ENCODE results near the gene RASGRF1. TPM values are rescaled to one million over a fixed set of nuclear protein-coding genes. Genes with fewer than 3 reads are reported as not detected.

The RASGRF1 gene
- total RNA-seq, 8 experiments from 2014 or later: 0.38 to 2.3 (median 0.60) TPM; not detected in 1

DNA sequence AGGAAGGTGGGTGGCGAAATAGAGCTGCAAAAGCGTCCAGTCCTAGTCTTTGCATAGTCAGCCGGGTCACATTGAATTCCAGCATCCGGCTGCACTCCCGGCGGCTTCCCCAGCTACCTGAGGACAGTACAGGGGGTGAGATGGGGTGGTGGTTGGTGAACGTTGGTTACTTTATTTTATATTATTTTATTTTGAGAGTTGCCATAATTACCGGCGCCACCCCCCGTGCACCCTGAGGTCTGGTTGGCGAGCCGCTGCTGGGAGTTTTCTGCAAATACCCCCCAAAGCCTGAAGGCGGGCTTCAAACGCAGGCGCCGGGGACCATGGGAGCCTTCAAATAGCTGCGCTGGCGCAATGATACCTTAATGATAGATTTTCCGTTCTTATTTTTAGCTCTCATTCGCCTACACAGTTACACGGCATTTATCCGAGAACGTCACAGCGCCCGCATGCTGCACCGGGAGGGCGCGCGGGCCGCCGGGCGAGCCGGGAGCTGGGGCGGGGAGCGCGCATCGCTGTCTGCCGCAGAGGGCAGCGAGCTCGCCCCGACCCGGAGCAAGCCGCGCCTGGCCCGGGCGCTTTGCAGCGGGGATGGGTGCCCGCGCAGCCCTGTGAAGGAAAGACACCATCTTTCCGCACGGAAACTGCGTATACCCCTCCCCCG is 756 bp upstream of the RASGRF1 start:
- Histone ChIP-seq H3K27ac (no peak overlapping the region), H3K4me3 (peak overlapping the region; percentile 30 to 48 (median 41)), H3K4me1 (replicated peaks in 1 of 2) (peaks cover 0 to 3% of the 10 kb centered on the region in 2 donors)
- 0 to 10% (median 0%) methylated on average over 1 to 14 of the region's 53 CpGs; no CpG with 5 or more reads in 4 of the 10 experiments for WGBS, 10 experiments
- in situ Hi-C loops (cut with MboI; ENCODE audit: low pct_unique_long_range_greater_than_20kb in 2 of 9, low sequenced_read_pairs in 9 of 9, unreplicated experiment in 9 of 9): no loop called here
- peak in 6 of 8 experiments; percentile 50 to 72 (median 70) for ATAC-seq (replicated peaks in 6 of 8)

GRCh38 chr15:79089890-79090486 is 592 bp downstream of the RASGRF1 start:
- in situ Hi-C loops (cut with MboI; ENCODE audit: low pct_unique_long_range_greater_than_20kb in 2 of 9, low sequenced_read_pairs in 9 of 9, unreplicated experiment in 9 of 9): no loop called here
- peak in 3 of 8 experiments; percentile 3 to 4 (median 3) for ATAC-seq (replicated peaks in 6 of 8)
- Histone ChIP-seq H3K4me3 (peak overlapping the region; percentile 30 to 48 (median 41)), H3K4me1 (replicated peaks in 1 of 2) (peaks cover 0 to 3% of the 10 kb centered on the region in 2 donors), H3K27ac (no peak overlapping the region)
- 0 to 10% methylated on average over 2 to 20 of the region's 53 CpGs; no CpG with 5 or more reads in 8 of the 10 experiments for WGBS, 10 experiments

DNA sequence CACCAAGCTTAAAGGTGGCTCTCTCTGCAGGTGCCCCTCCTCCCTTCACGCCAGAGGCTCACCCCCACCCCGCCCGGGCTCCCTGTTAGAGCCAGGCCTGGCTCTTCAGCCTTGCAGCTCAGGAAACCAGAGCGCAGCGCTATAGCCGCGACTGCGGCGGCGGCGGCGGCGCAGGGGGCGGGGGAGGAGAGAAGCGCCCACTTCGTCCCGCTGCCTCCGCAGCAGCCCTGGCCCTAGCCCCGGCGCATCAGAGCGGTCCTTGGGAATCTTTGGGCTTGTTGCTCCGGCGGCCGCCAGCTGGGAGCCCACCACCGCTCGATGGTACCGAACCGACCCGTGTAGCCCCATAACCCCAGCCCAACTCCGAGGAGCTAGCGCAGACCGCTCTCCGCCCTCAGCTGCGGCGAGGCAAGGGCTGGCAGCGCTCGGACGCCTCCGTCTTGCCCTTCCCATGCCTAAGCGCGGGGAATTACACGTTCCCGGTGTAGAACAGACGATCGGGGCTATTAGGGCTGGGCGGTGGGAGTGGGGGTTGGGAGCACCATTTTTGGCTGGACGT is 1.2 kb downstream of the RASGRF1 start:
- in situ Hi-C loops (cut with MboI; ENCODE audit: low pct_unique_long_range_greater_than_20kb in 2 of 9, low sequenced_read_pairs in 9 of 9, unreplicated experiment in 9 of 9): no loop called here
- H3K4me3 ChIP-seq: peak overlapping the region; percentile 30 to 48 (median 41)
- WGBS, 10 experiments: 0 to 1% (median 0%) methylated on average over 2 to 12 of the region's 47 CpGs; no CpG with 5 or more reads in 6 of the 10 experiments
- H3K4me1 ChIP-seq (replicated peaks in 1 of 2): peaks cover 0 to 3% of the 10 kb centered on the region in 2 donors
- ATAC-seq (replicated peaks in 6 of 8): peak in 5 of 8 experiments; percentile 32 to 43 (median 35)
- no peak overlapping the region for H3K27ac ChIP-seq

GRCh38 chr15:79088426-79089205 is 2.0 kb downstream of the RASGRF1 start:
- in situ Hi-C loops (cut with MboI; ENCODE audit: low pct_unique_long_range_greater_than_20kb in 2 of 9, low sequenced_read_pairs in 9 of 9, unreplicated experiment in 9 of 9): no loop called here

GRCh38 chr15:79086814-79087213 is 3.8 kb downstream of the RASGRF1 start:
- Histone ChIP-seq H3K27ac (no peak overlapping the region), H3K4me1 (replicated peaks in 1 of 2) (peaks cover 0 to 3% of the 10 kb centered on the region in 2 donors), H3K4me3 (no peak overlapping the region)
- in situ Hi-C loops (cut with MboI; ENCODE audit: low pct_unique_long_range_greater_than_20kb in 2 of 9, low sequenced_read_pairs in 9 of 9, unreplicated experiment in 9 of 9): no loop called here
- WGBS, 10 experiments: 17 to 100% (median 50%) methylated on average over 1 to 3 of the region's 4 CpGs; no CpG with 5 or more reads in 3 of the 10 experiments
- ATAC-seq (replicated peaks in 6 of 8): no peak

More at GRCh38 chr15:79088426-79089205, 2.0 kb downstream of the RASGRF1 start:
- no peak overlapping the region for H3K27ac ChIP-seq
- 17 to 100% (median 60%) methylated on average over 1 to 5 of the region's 7 CpGs; no CpG with 5 or more reads in 1 of the 10 experiments for WGBS, 10 experiments
- peak overlapping the region in 3 of 5 donors; percentile 41 to 48 (median 45) for H3K4me3 ChIP-seq
- peaks cover 0 to 3% of the 10 kb centered on the region in 2 donors for H3K4me1 ChIP-seq (replicated peaks in 1 of 2)
- no peak for ATAC-seq (replicated peaks in 6 of 8)

GRCh38 chr15:79084308-79084968 is 6.1 kb downstream of the RASGRF1 start:
- H3K4me3 ChIP-seq: no peak overlapping the region
- in situ Hi-C loops (cut with MboI; ENCODE audit: low pct_unique_long_range_greater_than_20kb in 2 of 9, low sequenced_read_pairs in 9 of 9, unreplicated experiment in 9 of 9): no loop called here
- ATAC-seq (replicated peaks in 6 of 8): no peak
- H3K4me1 ChIP-seq (replicated peaks in 1 of 2): no peaks in the 10 kb centered on the region
- WGBS, 10 experiments: 0 to 92% (median 47%) methylated on average over 1 to 13 of the region's 14 CpGs; no CpG with 5 or more reads in 1 of the 10 experiments
- H3K27ac ChIP-seq: no peak overlapping the region

GRCh38 chr15:79083154-79083553 is 7.4 kb downstream of the RASGRF1 start:
- H3K27ac ChIP-seq: no peak overlapping the region
- peak in 2 of 8 experiments; percentile 70 to 76 for ATAC-seq (replicated peaks in 6 of 8)

DNA sequence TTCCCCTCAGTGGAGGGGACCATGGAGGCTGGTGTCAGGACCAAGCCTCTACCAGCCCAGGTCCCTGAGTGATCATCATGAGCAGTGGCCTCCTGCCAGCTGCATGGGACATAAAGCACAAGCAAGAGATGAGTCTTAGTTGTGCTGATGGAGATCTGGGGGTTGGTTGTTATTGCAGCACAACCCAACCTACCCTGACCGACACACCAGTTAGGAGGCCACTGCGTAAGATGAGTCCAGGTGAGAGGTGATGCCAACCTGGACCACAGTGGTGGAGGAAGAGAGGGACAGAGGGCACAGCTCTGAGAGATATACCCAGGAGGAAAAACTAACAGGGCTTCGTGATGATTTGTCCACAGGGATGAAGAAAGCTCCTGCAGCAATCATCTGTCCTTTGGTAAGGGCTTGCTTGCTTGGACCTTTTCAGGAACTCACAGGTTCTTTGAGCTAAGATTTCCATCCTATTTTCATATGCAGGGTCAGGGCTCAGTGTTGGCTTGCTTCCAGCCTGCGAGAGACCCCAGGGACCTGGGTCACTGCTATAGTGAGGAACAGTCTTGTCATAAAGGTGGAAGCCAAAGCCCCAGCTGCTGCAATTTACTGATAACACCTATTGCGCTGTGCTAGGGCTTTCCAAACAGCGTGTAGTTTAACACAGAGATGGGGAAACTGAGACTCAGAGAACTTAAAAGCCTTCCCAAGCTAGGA is 8.1 kb downstream of the RASGRF1 start:
- Histone ChIP-seq H3K27ac (no peak overlapping the region), H3K4me1 (replicated peaks in 1 of 2) (no peaks in the 10 kb centered on the region), H3K4me3 (no peak overlapping the region)
- no peak for ATAC-seq (replicated peaks in 6 of 8)
- WGBS, 10 experiments: 0 to 100% (median 70%) methylated on average over 1 to 5 of the region's 6 CpGs; no CpG with 5 or more reads in 1 of the 10 experiments
- in situ Hi-C loops (cut with MboI; ENCODE audit: low pct_unique_long_range_greater_than_20kb in 2 of 9, low sequenced_read_pairs in 9 of 9, unreplicated experiment in 9 of 9): no loop called here

More at GRCh38 chr15:79083154-79083553, 7.4 kb downstream of the RASGRF1 start:
- 19 to 100% (median 76%) methylated on average over 1 to 11 of the region's 14 CpGs; no CpG with 5 or more reads in 2 of the 10 experiments for WGBS, 10 experiments
- in situ Hi-C loops (cut with MboI; ENCODE audit: low pct_unique_long_range_greater_than_20kb in 2 of 9, low sequenced_read_pairs in 9 of 9, unreplicated experiment in 9 of 9): no loop called here
- H3K4me1 ChIP-seq (replicated peaks in 1 of 2): no peaks in the 10 kb centered on the region
- H3K4me3 ChIP-seq: no peak overlapping the region

GRCh38 chr15:79078763-79079410 is 11.7 kb downstream of the RASGRF1 start:
- no peaks in the 10 kb centered on the region for H3K4me1 ChIP-seq (replicated peaks in 1 of 2)
- H3K4me3 ChIP-seq: no peak overlapping the region
- ATAC-seq (replicated peaks in 6 of 8): no peak
- in situ Hi-C loops (cut with MboI; ENCODE audit: low pct_unique_long_range_greater_than_20kb in 2 of 9, low sequenced_read_pairs in 9 of 9, unreplicated experiment in 9 of 9): no loop called here
- H3K27ac ChIP-seq: no peak overlapping the region
- WGBS, 10 experiments: 17 to 100% (median 60%) methylated on average over 1 to 7 of the region's 11 CpGs

DNA sequence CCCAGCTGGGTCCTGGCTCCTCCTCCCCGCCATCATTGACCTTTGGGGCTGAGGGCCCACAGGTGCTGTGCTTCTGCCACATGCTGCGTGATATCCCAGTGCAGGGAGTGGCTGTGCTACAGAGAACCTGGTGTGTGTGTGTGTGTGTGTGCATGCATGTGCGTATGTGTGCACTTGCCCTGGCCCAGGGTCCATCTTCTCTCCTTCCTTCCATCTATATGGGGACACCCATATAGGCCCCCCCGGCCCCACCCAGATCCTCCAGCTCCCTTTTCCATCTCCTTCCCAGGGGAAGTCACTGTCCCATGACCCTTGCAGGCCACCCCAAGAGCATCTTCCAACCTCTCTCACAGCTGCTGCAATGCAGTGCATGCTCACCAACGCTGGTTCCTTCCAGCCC is 12.6 kb downstream of the RASGRF1 start:
- ATAC-seq (replicated peaks in 6 of 8): no peak
- in situ Hi-C loops (cut with MboI; ENCODE audit: low pct_unique_long_range_greater_than_20kb in 2 of 9, low sequenced_read_pairs in 9 of 9, unreplicated experiment in 9 of 9): no loop called here
- no peaks in the 10 kb centered on the region for H3K4me1 ChIP-seq (replicated peaks in 1 of 2)

GRCh38 chr15:79076661-79077060 is 13.9 kb downstream of the RASGRF1 start:
- ATAC-seq (replicated peaks in 6 of 8): no peak
- 0 to 80% (median 25%) methylated on average over 1 to 3 of the region's 6 CpGs; no CpG with 5 or more reads in 5 of the 10 experiments for WGBS, 10 experiments
- no peaks in the 10 kb centered on the region for H3K4me1 ChIP-seq (replicated peaks in 1 of 2)
- in situ Hi-C loops (cut with MboI; ENCODE audit: low pct_unique_long_range_greater_than_20kb in 2 of 9, low sequenced_read_pairs in 9 of 9, unreplicated experiment in 9 of 9): no loop called here
- H3K27ac ChIP-seq: no peak overlapping the region
- no peak overlapping the region for H3K4me3 ChIP-seq

More for the DNA sequence above, 12.6 kb downstream of the RASGRF1 start:
- 20 to 100% methylated on average over 1 of the region's 5 CpGs; no CpG with 5 or more reads in 8 of the 10 experiments for WGBS, 10 experiments
- Histone ChIP-seq H3K4me3 (no peak overlapping the region), H3K27ac (no peak overlapping the region)

All from motor neuron (in vitro differentiated cells).